Stomach (tissue), 9 donors: Measurements from ENCODE around the gene SMIM38. TPM values are rescaled to one million over a fixed set of nuclear protein-coding genes. Genes with fewer than 3 reads are reported as not detected.

Source experiments
- DNase-seq, 2 donors: peaks; one replicate each; pipeline versions ENCODE4 v3.0.0 to v3.0.0-alpha.2; 2013 to 2019
- H3K27ac ChIP-seq, 5 donors: fragments of 200-600 bp in 4 of 5; sonication (generic) in 4 of 5; one replicate each; pipeline ENCODE4 v1.5.1; 2013 to 2019; ENCODE audit warnings: mild to moderate bottlenecking in 1 of 5, moderate library complexity in 1 of 5
- H3K27me3 ChIP-seq, 3 donors: fragments of 200-600 bp; sonication (generic); one replicate each; pipeline ENCODE4 v1.5.1; 2017 to 2019; ENCODE audit warnings: mixed run types in 1 of 3
- H3K36me3 ChIP-seq, 4 donors: fragments of 200-600 bp; sonication (generic); 1 replicate in 3 of 4; 2 replicates in 1 of 4; pipeline ENCODE4 v1.5.1; 2016 to 2019
- H3K4me1 ChIP-seq, 4 donors: fragments of 200-600 bp; sonication (generic); one replicate each; pipeline ENCODE4 v1.5.1; 2016 to 2019
- H3K4me3 ChIP-seq, 4 donors: fragments of 200-600 bp; sonication (generic) in 3 of 4; one replicate each; pipeline ENCODE4 v1.5.1; 2016 to 2019; ENCODE audit warnings: mild to moderate bottlenecking in 1 of 4
- H3K9me3 ChIP-seq, 4 donors: fragments of 200-600 bp; sonication (generic); one replicate each; pipeline ENCODE4 v1.5.1; 2016 to 2019
- EP300 ChIP-seq: sonication (generic); formaldehyde crosslinking; IDR thresholded peaks from one replicate; pipeline ENCODE4 v1.6.1; 2017; ENCODE audit warnings: antibody characterized with exemption
- POLR2A ChIP-seq, 4 donors: fragments of 450-650 bp; IDR thresholded peaks; one replicate each; pipeline ENCODE4 v1.6.1; 2016; ENCODE audit warnings: antibody characterized with exemption in 4 of 4, control low read depth in 2 of 4, mild to moderate bottlenecking in 1 of 4, moderate library complexity in 1 of 4
- POLR2AphosphoS5 ChIP-seq, 3 donors: sonication (generic); formaldehyde crosslinking; IDR thresholded peaks; one replicate each; pipeline ENCODE4 v1.6.1; 2016; ENCODE audit warnings: antibody characterized with exemption in 3 of 3
- WGBS, 5 donors: extraction: QIAGEN DNeasy Blood & Tissue Kit in 3 of 5; methylation state at CpG; one replicate each; pipeline versions ENCODE4 v1.1.5 to v1.1.7; 2013 to 2018; 5-methylcytosine and 5-hydroxymethylcytosine counted together
- intact Hi-C: fragments of 100-400 bp; cut with DNase I; formaldehyde crosslinking; loops from one replicate; pipeline ENCODE4 v1.15.1; 2023; ENCODE audit warnings: low total_unique reads
- polyA plus RNA-seq, 3 donors: library from polyadenylated mRNA; stranded (reverse); fragments of 200-250 nt; gene quantifications; one replicate each; pipeline ENCODE4 v1.2.3, GENCODE V29; 2013
- total RNA-seq, 5 donors: library from RNA; depleted of rRNA; stranded (reverse); fragments of >200 nt; gene quantifications; one replicate each; pipeline versions ENCODE4 v1.1.0 to v1.2.3, GENCODE V29; 2014 to 2016
- TF ChIP-seq, protein P1 (sequence below), 7 experiments: fragments of 450-650 bp in 4 of 7; fragments of 200-600 bp in 3 of 7; sonication (generic) in 3 of 7; IDR thresholded peaks; one replicate each; pipeline ENCODE4 v1.5.1; 2016 to 2019; ENCODE audit warnings: antibody characterized with exemption in 7 of 7, control low read depth in 2 of 7, mild to moderate bottlenecking in 1 of 7
- donor health status: healthy with polysubstance abuse.
- donor health status: Bipolar disorder and iron deficiency.
- donor health status: healthy.

The SMIM38 gene
- total and polyA plus RNA-seq, 8 donors, result 1.2 to 31.2 (median 9.3) TPM; not detected in 1

DNA sequence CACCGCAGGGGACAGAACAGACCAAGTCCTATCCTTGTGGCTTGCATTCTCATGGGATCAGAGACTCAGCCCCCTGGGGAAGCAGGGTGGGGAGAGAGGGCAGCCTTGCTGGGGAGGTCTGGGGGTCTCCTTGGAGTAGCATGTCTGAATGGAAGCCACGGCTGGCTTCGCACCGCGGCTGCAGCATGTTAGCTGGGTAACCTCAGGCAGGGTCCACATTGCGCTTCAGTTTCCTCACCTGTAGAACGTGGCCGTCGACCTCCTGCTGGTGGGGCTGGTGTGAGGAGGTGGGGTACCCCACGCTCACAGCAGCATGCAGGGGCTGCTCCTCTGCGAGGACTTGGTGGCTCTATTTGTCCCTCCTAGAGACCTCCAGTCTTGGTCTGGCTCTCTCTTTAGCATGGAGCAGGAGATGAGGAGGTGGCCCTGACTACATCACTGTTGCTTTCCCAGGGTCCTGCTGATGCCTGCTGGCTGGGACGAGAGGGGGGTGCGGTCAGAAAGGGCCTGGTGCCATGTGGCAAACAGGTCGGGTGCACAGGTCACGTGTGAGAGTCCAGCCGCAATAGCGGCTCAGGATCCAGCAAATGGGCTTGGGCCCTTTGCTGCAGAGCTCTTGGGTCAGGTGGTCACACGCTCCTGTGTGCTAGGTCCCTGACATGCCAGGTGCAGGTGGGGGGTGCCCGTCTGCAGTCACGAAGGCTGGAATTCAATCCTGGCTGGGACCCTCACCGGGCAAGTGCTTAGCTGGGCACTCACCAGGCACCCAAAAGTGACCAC, 35.4 kb upstream of the SMIM38 start:
- no peak for DNase-seq
- TF ChIP-seq EP300, result no peak
- TF ChIP-seq POLR2AphosphoS5 (IDR thresholded peaks at IDR 0.05), result no peak
- Histone ChIP-seq H3K36me3 (no peaks in the 10 kb centered on the region), H3K9me3 (peaks cover 0 to 7% (median 5%) of the 10 kb centered on the region in 4 donors), H3K27ac (no peak overlapping the region), H3K4me1 (peaks cover 27 to 48% (median 43%) of the 10 kb centered on the region in 4 donors), H3K4me3 (no peak overlapping the region), H3K27me3 (no peaks in the 10 kb centered on the region)
- intact Hi-C loops, result no loop called here
- WGBS, 5 donors, result 78 to 91% (median 84%) methylated on average over 20 to 21 of the region's 21 CpGs

DNA sequence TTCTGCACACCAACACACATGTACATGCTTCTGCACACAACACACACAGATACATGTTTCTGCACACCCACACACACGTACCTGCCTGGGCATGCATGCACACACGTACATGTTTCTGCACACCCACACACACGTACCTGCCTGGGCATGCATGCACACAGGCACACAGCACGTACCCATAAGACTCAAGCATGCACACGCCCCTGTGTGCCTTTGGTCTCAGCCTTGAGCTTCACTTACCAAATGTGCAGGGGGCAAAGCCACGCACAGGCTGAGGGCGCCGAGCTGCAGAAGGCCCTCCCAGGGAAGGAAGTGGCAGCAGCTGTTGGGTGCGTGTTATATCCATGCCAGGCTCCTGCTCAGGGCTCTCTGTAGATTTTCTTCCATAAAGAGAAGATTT, 34.7 kb upstream of the SMIM38 start:
- H3K27me3 ChIP-seq, result no peaks in the 10 kb centered on the region
- intact Hi-C loops, result no loop called here
- peak overlapping the region in 2 of 5 donors; percentile 7 to 84 for H3K27ac ChIP-seq
- TF ChIP-seq POLR2AphosphoS5 (IDR thresholded peaks at IDR 0.05) (no peak), EP300 (no peak), POLR2A (IDR thresholded peaks at IDR 0.05) (no peak)
- TF ChIP-seq, protein P1, sequence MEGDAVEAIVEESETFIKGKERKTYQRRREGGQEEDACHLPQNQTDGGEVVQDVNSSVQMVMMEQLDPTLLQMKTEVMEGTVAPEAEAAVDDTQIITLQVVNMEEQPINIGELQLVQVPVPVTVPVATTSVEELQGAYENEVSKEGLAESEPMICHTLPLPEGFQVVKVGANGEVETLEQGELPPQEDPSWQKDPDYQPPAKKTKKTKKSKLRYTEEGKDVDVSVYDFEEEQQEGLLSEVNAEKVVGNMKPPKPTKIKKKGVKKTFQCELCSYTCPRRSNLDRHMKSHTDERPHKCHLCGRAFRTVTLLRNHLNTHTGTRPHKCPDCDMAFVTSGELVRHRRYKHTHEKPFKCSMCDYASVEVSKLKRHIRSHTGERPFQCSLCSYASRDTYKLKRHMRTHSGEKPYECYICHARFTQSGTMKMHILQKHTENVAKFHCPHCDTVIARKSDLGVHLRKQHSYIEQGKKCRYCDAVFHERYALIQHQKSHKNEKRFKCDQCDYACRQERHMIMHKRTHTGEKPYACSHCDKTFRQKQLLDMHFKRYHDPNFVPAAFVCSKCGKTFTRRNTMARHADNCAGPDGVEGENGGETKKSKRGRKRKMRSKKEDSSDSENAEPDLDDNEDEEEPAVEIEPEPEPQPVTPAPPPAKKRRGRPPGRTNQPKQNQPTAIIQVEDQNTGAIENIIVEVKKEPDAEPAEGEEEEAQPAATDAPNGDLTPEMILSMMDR (IDR thresholded peaks at IDR 0.05), result no peak
- DNase-seq, result no peak
- H3K36me3 ChIP-seq, result no peaks in the 10 kb centered on the region
- peaks cover 0 to 7% (median 5%) of the 10 kb centered on the region in 4 donors for H3K9me3 ChIP-seq
- WGBS, 5 donors, result 68 to 86% (median 81%) methylated on average over 9 of the region's 9 CpGs
- H3K4me1 ChIP-seq, result peaks cover 27 to 46% (median 39%) of the 10 kb centered on the region in 4 donors
- no peak overlapping the region for H3K4me3 ChIP-seq

DNA sequence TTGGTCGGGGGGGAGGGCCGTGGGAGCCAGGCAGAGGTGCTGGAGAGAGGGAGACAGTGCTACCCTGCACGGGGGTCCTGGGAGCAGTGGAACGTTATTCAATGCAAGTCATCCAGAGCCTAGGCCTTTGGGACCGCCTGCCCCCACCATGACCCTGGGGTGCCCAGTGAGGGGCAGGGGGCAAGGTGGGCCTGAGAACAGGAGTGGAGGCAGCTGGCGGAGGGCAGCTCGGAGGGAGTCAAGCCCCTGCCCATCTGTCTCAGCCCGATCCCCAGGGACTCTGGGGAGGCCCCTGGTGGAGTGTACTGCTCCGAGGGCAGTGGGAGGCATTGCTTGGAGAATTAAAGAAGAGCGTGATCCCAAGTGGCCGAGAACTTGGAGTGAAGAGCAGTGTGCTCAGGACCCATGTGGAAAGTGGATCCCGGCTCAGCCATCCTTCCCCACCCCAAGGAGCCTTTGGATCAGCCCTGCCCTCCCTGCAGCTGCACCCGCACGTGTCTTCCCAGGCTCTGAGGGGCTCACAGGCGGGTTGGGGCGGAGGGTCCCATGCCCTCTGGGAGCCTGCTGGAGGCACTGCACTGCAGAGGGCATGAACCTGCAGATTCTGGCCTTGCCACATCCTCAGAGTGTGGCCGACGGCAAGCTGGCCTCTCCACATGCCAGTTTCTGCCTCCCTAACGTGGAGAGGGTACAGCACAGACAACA, 34.0 kb upstream of the SMIM38 start:
- TF ChIP-seq, protein P1 (IDR thresholded peaks at IDR 0.05), result no peak
- TF ChIP-seq POLR2A (IDR thresholded peaks at IDR 0.05) (no peak), POLR2AphosphoS5 (IDR thresholded peaks at IDR 0.05) (no peak), EP300 (no peak)
- Histone ChIP-seq H3K27me3 (no peaks in the 10 kb centered on the region), H3K4me1 (peaks cover 30 to 46% (median 40%) of the 10 kb centered on the region in 4 donors), H3K36me3 (no peaks in the 10 kb centered on the region), H3K9me3 (peaks cover 0 to 7% (median 5%) of the 10 kb centered on the region in 4 donors), H3K27ac (peak overlapping the region; percentile 82 to 86 (median 84)), H3K4me3 (no peak overlapping the region)
- DNase-seq, result no peak
- intact Hi-C loops, result no loop called here
- WGBS, 5 donors, result 74 to 86% (median 84%) methylated on average over 12 to 19 of the region's 19 CpGs

DNA sequence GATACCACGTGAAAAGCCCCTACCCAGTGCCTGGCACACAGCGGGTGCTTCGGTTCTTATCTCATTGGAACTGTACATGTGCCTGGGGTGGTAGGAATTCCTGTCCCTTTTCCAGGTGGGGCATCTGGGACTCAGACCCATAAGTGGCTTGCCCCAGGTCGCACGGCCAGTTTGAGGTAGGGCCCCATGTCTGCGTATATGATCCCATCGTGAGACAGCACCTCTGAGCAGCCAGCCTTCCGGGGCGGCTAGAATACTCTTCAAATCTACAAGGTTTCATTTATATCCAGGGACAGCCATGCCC, 33.5 kb upstream of the SMIM38 start:
- peaks cover 35 to 51% (median 44%) of the 10 kb centered on the region in 4 donors for H3K4me1 ChIP-seq
- no peaks in the 10 kb centered on the region for H3K36me3 ChIP-seq
- peaks cover 0 to 7% (median 5%) of the 10 kb centered on the region in 4 donors for H3K9me3 ChIP-seq
- no peaks in the 10 kb centered on the region for H3K27me3 ChIP-seq
- H3K27ac ChIP-seq, result peak overlapping the region; percentile 82 to 86 (median 84)
- no peak for DNase-seq
- no peak for TF ChIP-seq POLR2AphosphoS5 (IDR thresholded peaks at IDR 0.05)
- H3K4me3 ChIP-seq, result no peak overlapping the region
- intact Hi-C loops, result no loop called here
- WGBS, 5 donors, result 34 to 64% (median 54%) methylated on average over 4 to 9 of the region's 9 CpGs

DNA sequence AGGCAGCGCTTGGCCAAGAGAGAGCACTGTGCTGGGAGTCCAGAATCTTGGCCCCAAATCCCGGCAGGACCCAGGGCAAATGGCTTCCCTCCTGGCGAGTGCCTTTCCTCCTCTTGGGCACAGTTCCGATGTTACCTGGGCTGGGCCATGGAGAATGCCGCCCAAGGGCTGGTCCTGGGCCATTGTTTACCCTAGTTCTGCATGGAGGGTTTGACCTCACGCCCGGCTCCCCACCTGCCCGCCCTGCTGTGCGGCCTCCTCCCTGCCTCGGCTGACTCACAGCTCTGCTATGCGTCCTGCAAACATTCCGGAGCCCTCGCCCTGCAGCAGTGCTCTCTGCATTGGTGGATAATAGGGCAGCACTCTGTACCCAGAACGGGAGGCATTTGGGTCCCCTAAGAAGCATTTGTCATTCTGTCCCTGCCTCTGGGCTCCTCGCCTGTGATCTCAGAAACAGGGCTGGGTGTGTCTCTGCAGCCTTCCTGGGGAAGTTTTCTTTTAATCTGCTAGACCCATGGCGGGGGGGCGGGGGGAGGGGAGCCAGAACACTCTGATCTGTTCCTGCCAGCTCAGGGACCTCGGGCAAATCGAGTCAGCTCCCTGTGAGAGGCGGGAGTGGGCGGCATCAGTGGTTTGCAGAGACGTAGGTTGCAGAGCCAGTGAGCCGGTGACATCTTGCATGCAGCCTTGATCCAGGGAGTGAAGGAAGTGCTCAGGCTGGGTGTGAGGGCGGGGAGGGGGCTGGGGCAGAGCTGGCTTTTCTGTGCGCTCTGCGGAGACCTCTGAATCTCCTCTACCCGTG, 32.9 kb upstream of the SMIM38 start:
- peak overlapping the region; percentile 82 to 86 (median 84) for H3K27ac ChIP-seq
- no peaks in the 10 kb centered on the region for H3K36me3 ChIP-seq
- H3K9me3 ChIP-seq, result peaks cover 0 to 7% (median 5%) of the 10 kb centered on the region in 4 donors
- intact Hi-C loops, result no loop called here
- no peaks in the 10 kb centered on the region for H3K27me3 ChIP-seq
- H3K4me3 ChIP-seq, result peak overlapping the region in 1 of 4 donors; percentile 9
- peaks cover 38 to 55% (median 48%) of the 10 kb centered on the region in 4 donors for H3K4me1 ChIP-seq
- WGBS, 5 donors, result 7 to 12% (median 10%) methylated on average over 16 to 27 of the region's 27 CpGs
- TF ChIP-seq POLR2A (IDR thresholded peaks at IDR 0.05), result peak in 1 of 4 donors; percentile 10
- TF ChIP-seq, protein P1 (IDR thresholded peaks at IDR 0.05), result no peak
- TF ChIP-seq EP300, result no peak
- TF ChIP-seq POLR2AphosphoS5 (IDR thresholded peaks at IDR 0.05), result peak; percentile 54 to 89 (median 66)
- peak; percentile 95 to 96 for DNase-seq
